IPS-20b (cell line): ENCODE data around the gene RBFOX2.

Experiments
- H3K27ac ChIP-seq: one replicate; pipeline ENCODE4 v1.5.1; 2013; ENCODE audit warnings: low read length
- H3K27me3 ChIP-seq: 2 replicates; pipeline ENCODE4 v1.6.1; 2013; ENCODE audit warnings: mild to moderate bottlenecking, low read length, inconsistent platforms; ENCODE audit not compliant: insufficient read depth
- H3K36me3 ChIP-seq: 2 replicates; pipeline ENCODE4 v1.6.1; 2013; ENCODE audit warnings: low read depth, mild to moderate bottlenecking, inconsistent platforms, low read length, moderate library complexity; ENCODE audit not compliant: insufficient read depth
- H3K4me1 ChIP-seq: 2 replicates; pipeline ENCODE4 v1.6.1; 2013; ENCODE audit warnings: mild to moderate bottlenecking, control low read depth, inconsistent platforms, low read length, moderate library complexity; ENCODE audit not compliant: insufficient read depth
- H3K4me3 ChIP-seq: 2 replicates; pipeline ENCODE4 v1.5.1; 2013; ENCODE audit warnings: mild to moderate bottlenecking, low read length, inconsistent platforms
- H3K9ac ChIP-seq: 2 replicates; pipeline ENCODE4 v1.6.1; 2013; ENCODE audit warnings: low read depth, mild to moderate bottlenecking, inconsistent platforms, low read length, moderate library complexity
- H3K9me3 ChIP-seq: 2 replicates; pipeline ENCODE4 v1.6.1; 2013; ENCODE audit warnings: mild to moderate bottlenecking, low read depth, low read length, inconsistent platforms; ENCODE audit not compliant: insufficient read depth

The RBFOX2 gene

DNA sequence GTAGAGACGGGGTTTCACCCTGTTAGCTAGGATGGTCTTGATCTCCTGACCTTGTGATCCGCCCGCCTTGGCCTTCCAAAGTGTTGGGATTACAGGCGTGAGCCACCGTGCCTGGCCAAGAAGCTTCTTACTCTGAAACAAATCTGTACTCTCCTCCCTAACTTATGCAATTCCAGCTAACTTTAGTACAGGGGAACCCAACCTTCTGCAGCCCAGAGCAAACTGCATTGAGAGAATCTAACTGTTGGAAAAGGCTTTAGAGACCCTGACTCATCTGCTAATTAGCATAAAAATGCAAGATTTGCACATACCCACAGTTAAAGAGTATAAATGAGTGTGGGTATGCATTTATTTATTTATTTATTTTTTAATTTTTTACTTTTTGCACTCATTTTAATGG is 246.1 kb downstream of the RBFOX2 start:
- Histone ChIP-seq H3K36me3 (peaks cover 21% of the 10 kb centered on the region), H3K27me3 (no peaks in the 10 kb centered on the region), H3K9me3 (no peaks in the 10 kb centered on the region), H3K4me3 (no peak overlapping the region), H3K9ac (no peak overlapping the region), H3K27ac (no peak overlapping the region), H3K4me1 (peaks cover 12% of the 10 kb centered on the region; the same call in 1 of the 2 replicates)

DNA sequence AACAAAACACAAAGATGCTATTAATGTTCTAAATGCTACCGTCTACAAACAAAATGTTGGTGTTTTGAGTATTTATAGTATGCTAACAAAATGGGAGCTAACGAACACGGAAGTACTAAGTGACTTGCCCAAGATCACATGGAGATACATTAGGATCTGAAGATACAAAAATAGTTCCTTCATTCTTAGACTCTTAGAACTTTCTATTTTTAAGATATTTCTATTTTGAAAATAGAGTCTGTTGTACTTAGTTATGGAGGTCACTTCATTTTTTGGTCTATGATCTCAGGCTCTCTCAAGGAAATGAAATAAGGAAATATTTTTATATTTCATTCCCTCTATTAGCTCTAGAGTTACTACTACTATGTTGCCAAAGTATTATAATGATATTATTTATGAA is 246.7 kb downstream of the RBFOX2 start:
- peaks cover 13% of the 10 kb centered on the region; the same call in 1 of the 2 replicates for H3K4me1 ChIP-seq
- no peak overlapping the region for H3K9ac ChIP-seq
- H3K36me3 ChIP-seq = peaks cover 21% of the 10 kb centered on the region
- no peak overlapping the region for H3K4me3 ChIP-seq
- H3K27ac ChIP-seq = no peak overlapping the region
- H3K9me3 ChIP-seq = no peaks in the 10 kb centered on the region
- H3K27me3 ChIP-seq = no peaks in the 10 kb centered on the region

DNA sequence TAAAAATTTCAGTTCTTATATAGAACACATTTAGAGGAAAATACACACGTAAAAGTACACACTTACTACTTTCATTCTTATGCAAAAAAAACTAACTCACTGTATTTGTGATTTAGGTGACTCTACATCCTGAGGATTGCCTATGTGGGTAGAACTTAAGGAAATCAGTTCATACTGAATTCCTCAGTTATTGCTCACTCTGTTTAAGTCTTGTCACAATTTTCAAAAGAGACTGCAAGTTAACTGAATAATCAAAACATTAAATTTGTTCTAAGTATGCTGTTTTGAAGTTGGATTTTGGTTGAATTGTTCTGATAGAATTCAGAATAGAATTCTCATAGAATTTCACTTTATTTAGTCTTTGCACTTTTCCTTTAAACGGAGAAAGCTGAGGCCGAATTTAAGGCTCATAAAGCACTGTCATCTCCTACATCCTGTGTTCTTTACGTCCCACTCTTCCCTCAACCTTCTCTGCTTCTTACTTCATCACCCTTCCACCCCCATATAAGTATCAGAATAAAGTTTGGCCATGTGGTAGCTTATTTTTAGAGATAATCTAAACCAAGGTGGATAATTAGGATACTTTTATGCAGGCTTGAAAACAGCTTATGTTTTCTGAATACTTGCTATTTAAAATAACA is 251.2 kb downstream of the RBFOX2 start:
- H3K36me3 ChIP-seq = peaks cover 21% of the 10 kb centered on the region
- H3K4me1 ChIP-seq = peaks cover 6% of the 10 kb centered on the region; the same call in 1 of the 2 replicates
- H3K27ac ChIP-seq = no peak overlapping the region
- H3K9me3 ChIP-seq = no peaks in the 10 kb centered on the region
- H3K4me3 ChIP-seq = no peak overlapping the region
- no peak overlapping the region for H3K9ac ChIP-seq
- no peaks in the 10 kb centered on the region for H3K27me3 ChIP-seq

DNA sequence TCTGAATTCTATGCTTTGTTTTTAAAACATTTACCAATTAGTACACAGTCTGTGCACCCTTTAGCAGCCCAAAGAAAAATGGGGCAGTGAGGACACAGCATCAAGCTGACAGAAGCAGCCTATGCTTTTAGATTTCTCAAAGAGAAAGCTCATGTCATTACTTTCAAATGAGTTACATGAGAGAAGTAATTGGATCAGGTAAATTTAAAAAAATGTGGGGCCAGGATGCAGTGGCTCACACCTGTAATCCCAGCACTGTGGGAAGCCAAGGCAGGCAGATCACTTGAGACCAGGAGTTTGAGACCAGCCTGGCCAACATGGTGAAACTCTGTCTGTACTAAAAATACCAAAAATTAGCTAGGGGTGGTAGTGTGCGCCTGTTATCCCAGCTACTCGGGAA is 253.3 kb downstream of the RBFOX2 start:
- no peak overlapping the region for H3K27ac ChIP-seq
- peaks cover 8% of the 10 kb centered on the region; the same call in 1 of the 2 replicates for H3K36me3 ChIP-seq
- no peak overlapping the region for H3K9ac ChIP-seq
- no peaks in the 10 kb centered on the region for H3K9me3 ChIP-seq
- no peaks in the 10 kb centered on the region for H3K27me3 ChIP-seq
- no peak overlapping the region for H3K4me3 ChIP-seq
- H3K4me1 ChIP-seq = peaks cover 3% of the 10 kb centered on the region; the same call in 1 of the 2 replicates

DNA sequence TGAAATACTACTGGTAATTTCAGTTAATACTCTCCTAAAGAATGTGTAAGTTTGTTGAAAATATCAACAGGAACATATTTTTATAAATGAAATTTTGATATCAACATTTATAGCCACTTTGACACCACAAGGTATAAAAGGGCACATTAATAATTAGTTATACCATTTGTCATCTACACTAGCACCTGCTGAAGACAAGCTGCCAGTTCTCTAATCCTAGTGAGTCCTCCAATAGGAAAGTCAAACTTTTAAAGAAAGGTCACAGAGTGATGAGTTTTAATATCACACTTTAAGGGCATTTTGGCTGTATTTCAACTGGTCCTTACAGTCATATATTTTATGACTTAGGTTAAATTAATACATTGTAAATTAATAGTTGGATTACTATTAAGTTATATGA is 258.6 kb downstream of the RBFOX2 start:
- Histone ChIP-seq H3K9ac (no peak overlapping the region), H3K27ac (no peak overlapping the region), H3K4me3 (no peak overlapping the region), H3K9me3 (no peaks in the 10 kb centered on the region), H3K27me3 (no peaks in the 10 kb centered on the region), H3K4me1 (peaks cover 7% of the 10 kb centered on the region; the same call in 1 of the 2 replicates), H3K36me3 (no peaks in the 10 kb centered on the region)

DNA sequence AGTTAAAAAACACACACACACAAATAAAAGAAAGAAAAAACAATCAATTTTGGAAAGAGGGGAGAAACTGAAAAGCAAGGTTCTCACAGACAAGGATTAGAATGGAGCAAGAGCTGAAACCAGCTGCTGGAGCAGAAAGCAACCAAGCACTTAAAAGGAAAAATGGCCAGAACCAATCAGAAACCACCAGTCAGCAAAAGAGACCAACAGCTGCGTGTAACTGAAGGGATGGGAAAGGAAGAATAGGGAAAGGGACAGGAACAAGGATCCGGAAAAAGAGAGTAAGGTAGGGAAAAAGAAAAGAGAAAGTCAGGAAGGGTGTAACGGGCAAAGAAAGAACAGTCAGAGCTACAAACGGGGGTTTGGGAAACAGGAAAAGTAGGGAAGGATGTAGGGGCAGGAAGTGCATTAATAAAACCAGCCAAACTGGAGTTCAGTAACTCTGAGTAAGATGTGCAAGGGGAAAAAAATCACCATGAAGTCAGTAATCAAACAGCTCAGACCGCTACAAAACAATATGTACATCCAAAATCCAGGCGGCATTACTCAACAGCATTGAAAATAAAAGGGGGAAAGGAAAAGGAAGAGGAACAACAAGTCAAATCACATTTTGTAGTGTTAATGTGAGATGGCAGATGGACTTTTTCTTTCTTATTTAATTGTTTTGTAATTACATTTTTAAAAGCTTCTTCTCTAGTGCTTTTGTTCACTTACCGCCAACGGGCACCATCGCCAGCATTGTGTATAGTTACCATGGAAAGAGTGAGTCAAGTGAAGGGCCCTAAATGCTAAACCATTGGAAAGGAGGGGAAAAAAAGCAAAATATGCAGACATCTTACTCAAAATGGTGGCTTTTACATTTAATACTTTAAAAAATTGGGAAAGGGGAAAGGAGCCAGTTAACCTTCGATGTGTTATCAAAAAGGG is 261.7 kb downstream of the RBFOX2 start:
- H3K27ac ChIP-seq = no peak overlapping the region
- no peak overlapping the region for H3K4me3 ChIP-seq
- no peaks in the 10 kb centered on the region for H3K9me3 ChIP-seq
- H3K9ac ChIP-seq = 0 out of 2 replicates have a peak overlapping the region, but pooled peaks have one; percentile 7
- H3K27me3 ChIP-seq = no peaks in the 10 kb centered on the region
- H3K36me3 ChIP-seq = no peaks in the 10 kb centered on the region
- H3K4me1 ChIP-seq = peaks cover 7% of the 10 kb centered on the region; the same call in 1 of the 2 replicates

DNA sequence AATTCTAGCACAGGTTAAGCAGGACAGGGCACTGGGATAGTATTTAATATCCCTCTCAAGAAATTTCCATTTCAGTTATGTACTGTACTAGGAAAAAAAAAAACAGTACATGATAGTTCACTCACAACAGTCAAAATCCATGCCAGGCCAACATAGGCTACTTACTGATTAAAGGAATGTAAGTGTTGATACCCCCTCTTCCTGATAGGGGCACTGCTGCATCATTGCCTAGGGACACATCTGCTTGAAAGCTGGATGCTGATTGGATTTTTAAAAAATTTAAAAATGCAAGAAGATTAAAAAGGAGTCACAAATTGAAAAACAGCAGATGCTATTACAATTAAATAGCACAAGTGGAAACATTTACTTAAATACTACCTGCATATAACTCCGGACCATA is 267.6 kb downstream of the RBFOX2 start:
- no peaks in the 10 kb centered on the region for H3K9me3 ChIP-seq
- H3K27ac ChIP-seq = no peak overlapping the region
- no peaks in the 10 kb centered on the region for H3K27me3 ChIP-seq
- H3K4me3 ChIP-seq = no peak overlapping the region
- H3K4me1 ChIP-seq = no peaks in the 10 kb centered on the region
- no peak overlapping the region for H3K9ac ChIP-seq
- peaks cover 46% of the 10 kb centered on the region for H3K36me3 ChIP-seq

DNA sequence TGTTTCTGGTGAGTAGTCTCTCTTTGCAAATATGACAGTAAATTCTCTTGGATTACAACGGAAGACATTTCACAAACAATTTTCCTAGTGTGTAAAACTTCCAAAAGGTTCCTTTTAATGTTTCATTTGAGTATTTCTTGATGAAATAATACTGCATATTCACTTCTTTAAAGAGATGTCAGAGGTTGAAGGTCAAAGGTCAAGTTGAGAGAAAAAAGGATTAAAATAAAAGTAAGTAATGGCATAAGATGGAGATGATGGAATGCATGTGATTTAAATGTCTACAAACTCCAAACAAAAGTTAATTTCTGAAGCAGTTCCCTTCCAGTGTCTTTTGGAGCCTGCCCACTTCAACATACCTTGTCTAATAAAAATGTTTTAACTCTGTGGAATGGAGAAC is 270.2 kb downstream of the RBFOX2 start:
- Histone ChIP-seq H3K4me3 (no peak overlapping the region), H3K27me3 (no peaks in the 10 kb centered on the region), H3K4me1 (peaks cover under 1% of the 10 kb centered on the region; the same call in 1 of the 2 replicates), H3K9ac (no peak overlapping the region), H3K27ac (no peak overlapping the region), H3K36me3 (peaks cover 58% of the 10 kb centered on the region), H3K9me3 (no peaks in the 10 kb centered on the region)

DNA sequence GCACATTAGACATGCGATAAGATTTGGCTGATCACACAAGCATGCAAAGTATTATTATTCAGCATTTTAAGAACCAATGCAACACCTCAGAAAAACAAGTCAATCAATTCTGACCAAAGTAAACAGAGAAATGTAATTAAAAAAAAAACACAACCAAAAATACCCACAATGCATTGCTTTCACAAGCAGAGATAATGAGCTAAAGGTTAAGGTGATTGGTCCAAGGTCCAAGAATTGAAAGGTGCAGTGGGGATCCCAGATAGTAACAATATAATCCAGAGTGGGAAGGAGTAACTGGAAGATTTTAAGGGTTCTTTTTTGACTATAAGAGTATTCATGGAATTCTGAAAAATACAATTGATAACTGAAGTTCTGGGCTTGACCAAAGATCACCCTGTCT is 271.9 kb downstream of the RBFOX2 start:
- Histone ChIP-seq H3K27ac (no peak overlapping the region), H3K27me3 (no peaks in the 10 kb centered on the region), H3K36me3 (peaks cover 58% of the 10 kb centered on the region), H3K9me3 (no peaks in the 10 kb centered on the region), H3K4me3 (no peak overlapping the region), H3K4me1 (peaks cover 17% of the 10 kb centered on the region; the same call in 1 of the 2 replicates), H3K9ac (no peak overlapping the region)

DNA sequence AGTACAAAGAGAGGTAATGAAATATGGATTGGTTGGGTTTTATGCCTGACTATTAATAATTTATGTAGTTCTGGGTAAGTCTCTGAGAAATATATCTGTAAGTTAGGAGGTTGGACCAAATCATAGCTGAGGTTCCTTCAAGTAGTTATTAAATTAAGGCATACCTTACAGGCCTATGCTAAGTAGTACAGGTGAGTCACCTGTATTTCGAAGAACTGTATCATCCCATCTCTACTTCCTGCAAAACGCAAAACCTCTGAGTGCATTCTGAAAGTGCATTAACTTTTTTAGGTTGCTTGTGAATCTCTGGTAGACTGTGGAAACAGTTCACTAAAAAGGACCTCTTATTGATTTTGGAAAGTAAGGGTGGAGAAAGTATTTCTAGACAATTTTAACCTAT is 273.9 kb downstream of the RBFOX2 start:
- H3K36me3 ChIP-seq = peaks cover 46% of the 10 kb centered on the region

DNA sequence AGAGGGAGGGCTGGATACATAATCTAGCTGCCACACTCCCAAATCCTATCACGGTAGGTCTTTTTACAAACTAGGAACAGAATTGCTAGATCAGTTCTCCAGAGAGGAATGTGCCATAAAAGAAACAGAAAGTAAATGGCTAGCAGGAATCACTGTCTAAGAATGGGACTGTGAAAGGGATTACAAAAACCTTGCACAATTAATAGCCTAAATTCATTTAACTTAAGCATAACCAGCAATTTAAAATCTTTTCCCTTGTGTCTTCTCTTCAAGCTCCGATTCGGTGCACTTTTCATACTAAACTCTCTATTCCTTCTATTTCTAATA is 275.8 kb downstream of the RBFOX2 start:
- H3K4me1 ChIP-seq = peaks cover 52% of the 10 kb centered on the region
- no peak overlapping the region for H3K4me3 ChIP-seq
- H3K27me3 ChIP-seq = no peaks in the 10 kb centered on the region
- H3K36me3 ChIP-seq = peaks cover 27% of the 10 kb centered on the region
- peak overlapping the region; percentile 28; the same call in 1 of the 2 replicates for H3K9ac ChIP-seq
- no peak overlapping the region for H3K27ac ChIP-seq
- H3K9me3 ChIP-seq = no peaks in the 10 kb centered on the region

More for the DNA sequence above, 273.9 kb downstream of the RBFOX2 start:
- Histone ChIP-seq H3K27me3 (no peaks in the 10 kb centered on the region), H3K4me1 (peaks cover 33% of the 10 kb centered on the region), H3K27ac (no peak overlapping the region), H3K9me3 (no peaks in the 10 kb centered on the region), H3K9ac (no peak overlapping the region), H3K4me3 (no peak overlapping the region)
